HEK293 (cell line): Measurements from ENCODE around the gene PTH2.

Experiments used
- ATF2 ChIP-seq: fragments of 450-650 bp; formaldehyde crosslinking; IDR thresholded peaks from 2 replicates; pipeline ENCODE4 v1.5.1; 2016; ENCODE audit warnings: missing biosample characterization, missing genetic modification characterization, low read depth
- GFI1B ChIP-seq: fragments of 450-650 bp; formaldehyde crosslinking; IDR thresholded peaks from 2 replicates; pipeline ENCODE4 v1.5.1; 2016; ENCODE audit warnings: missing biosample characterization, missing genetic modification characterization
- GLI2 ChIP-seq: fragments of 450-650 bp; formaldehyde crosslinking; IDR thresholded peaks from 2 replicates; pipeline ENCODE4; 2017; ENCODE audit warnings: missing biosample characterization, missing genetic modification characterization, low read depth, borderline replicate concordance
- GLIS2 ChIP-seq: fragments of 450-650 bp; formaldehyde crosslinking; IDR thresholded peaks from 2 replicates; pipeline ENCODE4 v1.5.1; 2016; ENCODE audit warnings: missing biosample characterization, missing genetic modification characterization
- IKZF3 ChIP-seq: fragments of 450-650 bp; IDR thresholded peaks from 2 replicates; pipeline ENCODE4 v1.5.0; 2018; ENCODE audit warnings: missing biosample characterization, mild to moderate bottlenecking, missing genetic modification characterization, moderate library complexity
- KLF16 ChIP-seq: fragments of 450-650 bp; formaldehyde crosslinking; IDR thresholded peaks from 2 replicates; pipeline ENCODE4 v1.5.1; 2017; ENCODE audit warnings: missing biosample characterization, missing genetic modification characterization
- MYNN ChIP-seq: fragments of 450-650 bp; formaldehyde crosslinking; IDR thresholded peaks from 2 replicates; pipeline ENCODE4 v1.5.1; 2016; ENCODE audit warnings: missing biosample characterization, missing genetic modification characterization, borderline replicate concordance
- PATZ1 ChIP-seq: fragments of 450-650 bp; formaldehyde crosslinking; IDR thresholded peaks from 2 replicates; pipeline ENCODE4 v1.5.1; 2016; ENCODE audit warnings: missing biosample characterization, missing genetic modification characterization
- PRDM4 ChIP-seq: fragments of 450-650 bp; formaldehyde crosslinking; IDR thresholded peaks from 2 replicates; pipeline ENCODE4 v1.5.1; 2017; ENCODE audit warnings: missing biosample characterization, missing genetic modification characterization
- SP2 ChIP-seq: fragments of 450-650 bp; formaldehyde crosslinking; IDR thresholded peaks from 2 replicates; pipeline ENCODE4 v1.5.1; 2016; ENCODE audit warnings: missing biosample characterization, missing genetic modification characterization
- SP7 ChIP-seq: fragments of 450-650 bp; formaldehyde crosslinking; IDR thresholded peaks from 2 replicates; pipeline ENCODE4 v1.5.1; 2016; ENCODE audit warnings: missing biosample characterization, missing genetic modification characterization
- ZBTB1 ChIP-seq: fragments of 450-650 bp; formaldehyde crosslinking; IDR thresholded peaks from 2 replicates; pipeline ENCODE4 v1.5.1; 2016; ENCODE audit warnings: missing biosample characterization, missing genetic modification characterization
- ZBTB21 ChIP-seq: fragments of 450-650 bp; formaldehyde crosslinking; IDR thresholded peaks from 2 replicates; pipeline ENCODE4 v1.5.1; 2017; ENCODE audit warnings: missing biosample characterization, missing genetic modification characterization
- ZNF10 ChIP-seq: fragments of 450-650 bp; formaldehyde crosslinking; IDR thresholded peaks from 2 replicates; pipeline ENCODE4 v1.5.1; 2017; ENCODE audit warnings: missing biosample characterization, missing genetic modification characterization
- ZNF112 ChIP-seq: fragments of 450-650 bp; formaldehyde crosslinking; IDR thresholded peaks from 2 replicates; pipeline ENCODE4 v1.5.0; 2017; ENCODE audit warnings: missing biosample characterization, missing genetic modification characterization
- ZNF132 ChIP-seq: fragments of 450-650 bp; formaldehyde crosslinking; IDR thresholded peaks from 2 replicates; pipeline ENCODE4 v1.5.1; 2017; ENCODE audit warnings: missing biosample characterization, missing genetic modification characterization, borderline replicate concordance
- ZNF133 ChIP-seq: fragments of 450-650 bp; formaldehyde crosslinking; IDR thresholded peaks from 2 replicates; pipeline ENCODE4 v1.5.1; 2016; ENCODE audit warnings: missing biosample characterization, missing genetic modification characterization
- ZNF140 ChIP-seq: fragments of 450-650 bp; formaldehyde crosslinking; IDR thresholded peaks from 2 replicates; pipeline ENCODE4 v1.5.1; 2016; ENCODE audit warnings: missing biosample characterization, missing genetic modification characterization
- ZNF157 ChIP-seq: fragments of 450-650 bp; formaldehyde crosslinking; IDR thresholded peaks from 2 replicates; pipeline ENCODE4 v1.5.1; 2016; ENCODE audit warnings: missing biosample characterization, missing genetic modification characterization
- ZNF211 ChIP-seq: fragments of 450-650 bp; formaldehyde crosslinking; IDR thresholded peaks from 2 replicates; pipeline ENCODE4 v1.5.1; 2016; ENCODE audit warnings: low read depth, missing biosample characterization, missing genetic modification characterization
- ZNF23 ChIP-seq: fragments of 450-650 bp; formaldehyde crosslinking; IDR thresholded peaks from 2 replicates; pipeline ENCODE4 v1.5.1; 2016; ENCODE audit warnings: missing biosample characterization, missing genetic modification characterization, borderline replicate concordance
- ZNF26 ChIP-seq: fragments of 450-650 bp; formaldehyde crosslinking; IDR thresholded peaks from 2 replicates; pipeline ENCODE4 v1.5.1; 2016; ENCODE audit warnings: missing biosample characterization, missing genetic modification characterization
- ZNF274 ChIP-seq, 2 experiments: fragments of 200-500 bp in 1 of 2; fragments of 450-650 bp in 1 of 2; sonication (Bioruptor generic) in 1 of 2; formaldehyde crosslinking in 1 of 2; IDR thresholded peaks; 2 replicates each; pipeline versions ENCODE4 v1.5.1 to v1.6.1; 2014 to 2016; ENCODE audit warnings: borderline replicate concordance in 1 of 2, inconsistent platforms in 1 of 2, low read length in 1 of 2, missing biosample characterization in 1 of 2, missing genetic modification characterization in 1 of 2
- ZNF302 ChIP-seq: fragments of 450-650 bp; formaldehyde crosslinking; IDR thresholded peaks from 2 replicates; pipeline ENCODE4 v1.5.1; 2016; ENCODE audit warnings: missing biosample characterization, missing genetic modification characterization, low read depth
- ZNF341 ChIP-seq: fragments of 450-650 bp; formaldehyde crosslinking; IDR thresholded peaks from 2 replicates; pipeline ENCODE4; 2016; ENCODE audit warnings: low read depth, missing biosample characterization, missing genetic modification characterization
- ZNF514 ChIP-seq: fragments of 450-650 bp; formaldehyde crosslinking; IDR thresholded peaks from 2 replicates; pipeline ENCODE4 v1.5.1; 2016; ENCODE audit warnings: missing biosample characterization, missing genetic modification characterization
- ZNF585B ChIP-seq: fragments of 450-650 bp; formaldehyde crosslinking; IDR thresholded peaks from 2 replicates; pipeline ENCODE4 v1.5.1; 2016; ENCODE audit warnings: missing biosample characterization, missing genetic modification characterization
- ZNF596 ChIP-seq: fragments of 450-650 bp; IDR thresholded peaks from 2 replicates; pipeline ENCODE4 v1.5.0; 2018; ENCODE audit warnings: missing biosample characterization, mild to moderate bottlenecking, missing genetic modification characterization, moderate library complexity
- ZNF624 ChIP-seq: fragments of 450-650 bp; formaldehyde crosslinking; IDR thresholded peaks from 2 replicates; pipeline ENCODE4 v1.5.1; 2017; ENCODE audit warnings: missing biosample characterization, missing genetic modification characterization
- ZNF658 ChIP-seq: fragments of 450-650 bp; formaldehyde crosslinking; IDR thresholded peaks from 2 replicates; pipeline ENCODE4; 2016; ENCODE audit warnings: missing biosample characterization, missing genetic modification characterization
- ZNF707 ChIP-seq: fragments of 450-650 bp; formaldehyde crosslinking; IDR thresholded peaks from 2 replicates; pipeline ENCODE4 v1.5.1; 2016; ENCODE audit warnings: missing biosample characterization, missing genetic modification characterization
- ZNF76 ChIP-seq: fragments of 450-650 bp; formaldehyde crosslinking; IDR thresholded peaks from 2 replicates; pipeline ENCODE4; 2016; ENCODE audit warnings: low read depth, missing biosample characterization, missing genetic modification characterization, borderline replicate concordance
- ZSCAN16 ChIP-seq: fragments of 450-650 bp; formaldehyde crosslinking; IDR thresholded peaks from 2 replicates; pipeline ENCODE4 v1.5.1; 2016; ENCODE audit warnings: missing biosample characterization, missing genetic modification characterization

PTH2 gene

GRCh38 chr19:49425922-49426592 lies 2.8 kb upstream of the PTH2 start (continued):
- TF ChIP-seq PATZ1, result no peak; the same call in 1 of the 2 replicates
- TF ChIP-seq ZNF133 (tag by site-specific recombination), result no peak
- peak; percentile 52; the same call in 1 of the 2 replicates for TF ChIP-seq ZNF76 (tag by site-specific recombination)
- no peak for TF ChIP-seq ZNF23
- no peak for TF ChIP-seq ZNF10 (tag by site-specific recombination)
- no peak for TF ChIP-seq ZSCAN16 (tag by site-specific recombination)
- peak; percentile 48; the same call in 1 of the 2 replicates for TF ChIP-seq KLF16 (tag by site-specific recombination)
- no peak for TF ChIP-seq ATF2 (tag by site-specific recombination)
- TF ChIP-seq IKZF3 (tag by site-specific recombination), result peak; percentile 68
- no peak for TF ChIP-seq ZNF658 (tag by site-specific recombination)
- no peak for TF ChIP-seq ZNF514 (tag by site-specific recombination)
- TF ChIP-seq ZNF302 (tag by site-specific recombination), result no peak
- no peak for TF ChIP-seq ZNF140 (tag by site-specific recombination)
- TF ChIP-seq ZBTB1 (tag by site-specific recombination), result no peak
- TF ChIP-seq SP7 (tag by site-specific recombination), result no peak; the same call in 1 of the 2 replicates
- no peak for TF ChIP-seq ZNF132 (tag by site-specific recombination)
- no peak for TF ChIP-seq ZNF112 (tag by site-specific recombination)
- no peak for TF ChIP-seq ZNF26 (tag by site-specific recombination)
- TF ChIP-seq ZNF707 (tag by site-specific recombination), result no peak
- no peak for TF ChIP-seq GLI2 (tag by site-specific recombination)
- TF ChIP-seq ZNF585B (tag by site-specific recombination), result no peak
- TF ChIP-seq GFI1B (tag by site-specific recombination), result no peak
- TF ChIP-seq PRDM4, result no peak
- TF ChIP-seq MYNN, result peak; percentile 80
- TF ChIP-seq ZNF341, result no peak
- TF ChIP-seq ZNF211 (tag by site-specific recombination), result no peak
- no peak for TF ChIP-seq ZNF157 (tag by site-specific recombination)
- TF ChIP-seq SP2 (tag by site-specific recombination), result peak; percentile 37; the same call in 1 of the 2 replicates
- TF ChIP-seq ZBTB21 (tag by site-specific recombination), result no peak
- no peak for TF ChIP-seq ZNF274 (IDR thresholded peaks at IDR 0.05; ENCODE audit: low read length)
- no peak for TF ChIP-seq ZNF274 (tag by site-specific recombination; IDR thresholded peaks at IDR 0.05; ENCODE audit: borderline replicate concordance)
- TF ChIP-seq GLIS2 (tag by site-specific recombination), result peak; percentile 20; the same call in 1 of the 2 replicates
- no peak for TF ChIP-seq ZNF624 (tag by site-specific recombination)
- no peak for TF ChIP-seq ZNF596
